Liver (tissue), 9 donors: Measurements from ENCODE around the gene EVA1C. TPM values are rescaled to one million over a fixed set of nuclear protein-coding genes. Genes with fewer than 3 reads are reported as not detected.

ENCODE experiments used
- DNase-seq: peaks from one replicate; pipeline ENCODE4 v3.0.0-alpha.2; 2017; ENCODE audit warnings: low spot score
- H3K27ac ChIP-seq, 2 donors: one replicate each; pipeline ENCODE4 v1.7.0; 2013; ENCODE audit warnings: inconsistent platforms in 2 of 2, low read length in 2 of 2, control low read depth in 1 of 2, low read depth in 1 of 2, mild to moderate bottlenecking in 1 of 2
- H3K27me3 ChIP-seq, 4 donors: one replicate each; pipeline versions ENCODE4 v1.6.1 to v1.7.0; 2013; ENCODE audit warnings: low read length in 3 of 4, inconsistent platforms in 1 of 4, mild to moderate bottlenecking in 1 of 4, moderate library complexity in 1 of 4; ENCODE audit not compliant: control insufficient read depth in 4 of 4, insufficient read depth in 4 of 4
- H3K36me3 ChIP-seq, 4 donors: one replicate each; pipeline versions ENCODE4 v1.6.1 to v1.7.0; 2013; ENCODE audit warnings: low read length in 3 of 4, mild to moderate bottlenecking in 3 of 4, low read depth in 1 of 4, moderate library complexity in 1 of 4; ENCODE audit not compliant: control insufficient read depth in 4 of 4, insufficient read depth in 3 of 4
- H3K4me1 ChIP-seq, 4 donors: one replicate each; pipeline versions ENCODE4 v1.6.1 to v1.7.0; 2013; ENCODE audit warnings: low read length in 3 of 4, mild to moderate bottlenecking in 3 of 4, moderate library complexity in 1 of 4; ENCODE audit not compliant: control insufficient read depth in 4 of 4, insufficient read depth in 4 of 4
- H3K4me3 ChIP-seq, 3 donors: one replicate each; pipeline versions ENCODE4 v1.6.1 to v1.7.0; 2013; ENCODE audit warnings: low read length in 3 of 3, control low read depth in 1 of 3, low read depth in 1 of 3, mild to moderate bottlenecking in 1 of 3
- H3K9ac ChIP-seq, 2 donors: one replicate each; pipeline ENCODE4 v1.7.0; 2013; ENCODE audit warnings: low read length in 2 of 2, mild to moderate bottlenecking in 2 of 2, moderate library complexity in 2 of 2, control low read depth in 1 of 2, low read depth in 1 of 2
- H3K9me3 ChIP-seq, 4 donors: one replicate each; pipeline versions ENCODE4 v1.6.1 to v1.7.0; 2013; ENCODE audit warnings: low read length in 3 of 4; ENCODE audit not compliant: control insufficient read depth in 4 of 4
- EGR1 ChIP-seq, 2 donors: IDR thresholded peaks; 2 replicates each; pipeline ENCODE4 v1.6.1; 2016 to 2018; ENCODE audit warnings: antibody characterized with exemption in 2 of 2, low read depth in 2 of 2
- FOXA1 ChIP-seq: IDR thresholded peaks from 2 replicates; pipeline ENCODE4 v1.6.1; 2016; ENCODE audit warnings: antibody characterized with exemption
- FOXA2 ChIP-seq: IDR thresholded peaks from 2 replicates; pipeline ENCODE4 v1.6.1; 2016; ENCODE audit warnings: antibody characterized with exemption
- GABPA ChIP-seq, 2 donors: IDR thresholded peaks in 1 of 2; conservative IDR thresholded peaks in 1 of 2; 2 replicates each; pipeline ENCODE4 v1.6.1; 2016; ENCODE audit warnings: antibody characterized with exemption in 2 of 2, mild to moderate bottlenecking in 1 of 2, moderate library complexity in 1 of 2
- HNF4A ChIP-seq, 2 donors: conservative IDR thresholded peaks; 2 replicates each; pipeline ENCODE4 v1.6.1; 2016; ENCODE audit warnings: antibody characterized with exemption in 2 of 2, mild to moderate bottlenecking in 2 of 2
- HNF4G ChIP-seq: IDR thresholded peaks from 2 replicates; pipeline ENCODE4 v1.6.1; 2016; ENCODE audit warnings: antibody characterized with exemption
- MAX ChIP-seq: IDR thresholded peaks from 2 replicates; pipeline ENCODE4 v1.6.1; 2016; ENCODE audit warnings: antibody characterized with exemption
- NR2F2 ChIP-seq: IDR thresholded peaks from 2 replicates; pipeline ENCODE4 v1.6.1; 2016; ENCODE audit warnings: antibody characterized with exemption
- RAD21 ChIP-seq, 2 donors: IDR thresholded peaks; 2 replicates each; pipeline ENCODE4 v1.6.1; 2016; ENCODE audit warnings: antibody characterized with exemption in 2 of 2, mild to moderate bottlenecking in 2 of 2
- REST ChIP-seq: IDR thresholded peaks from 2 replicates; pipeline ENCODE4 v1.6.1; 2016; ENCODE audit warnings: antibody characterized with exemption, mild to moderate bottlenecking
- RXRA ChIP-seq, 2 donors: IDR thresholded peaks; 2 replicates each; pipeline ENCODE4 v1.6.1; 2017 to 2018; ENCODE audit warnings: antibody characterized with exemption in 2 of 2, mild to moderate bottlenecking in 1 of 2
- SP1 ChIP-seq: IDR thresholded peaks from 2 replicates; pipeline ENCODE4 v1.6.1; 2018; ENCODE audit warnings: antibody characterized with exemption, mild to moderate bottlenecking
- TAF1 ChIP-seq: conservative IDR thresholded peaks from 2 replicates; pipeline ENCODE4 v1.6.1; 2016; ENCODE audit warnings: antibody characterized with exemption, mild to moderate bottlenecking
- YY1 ChIP-seq: IDR thresholded peaks from 2 replicates; pipeline ENCODE4 v1.6.1; 2016; ENCODE audit warnings: antibody characterized with exemption, mild to moderate bottlenecking
- ZBTB33 ChIP-seq: IDR thresholded peaks from 2 replicates; pipeline ENCODE4 v1.6.1; 2016; ENCODE audit warnings: antibody characterized with exemption
- WGBS: extraction: QIAGEN DNeasy Blood & Tissue Kit; methylation state at CpG from one replicate; pipeline ENCODE4 v1.1.7; 2013; 5-methylcytosine and 5-hydroxymethylcytosine counted together
- polyA plus RNA-seq, 2 donors: library from polyadenylated mRNA; stranded (reverse) in 1 of 2; unstranded in 1 of 2; fragments of 200-250 nt in 1 of 2; fragments of >200 nt in 1 of 2; fragmentation: Nextera tagmentation in 1 of 2; extraction: Ambion mirVana in 1 of 2; gene quantifications; one replicate each; pipeline versions ENCODE4 v1.2.1 to v1.2.3, GENCODE V29; 2013 to 2015
- total RNA-seq, 2 donors: library from RNA; depleted of rRNA; stranded (reverse); fragments of >200 nt; gene quantifications; one replicate each; pipeline ENCODE4 v1.2.3, GENCODE V29; 2014
- donor health status: healthy.
- donor health status: healthy.
- donor health status: healthy.
- donor health status: healthy.
- donor health status: healthy.

Gene EVA1C
- total and polyA plus RNA-seq, 4 donors = 0.47 to 3.3 (median 2.4) TPM

GRCh38 chr21:32484706-32485380 is 72.3 kb downstream of the EVA1C start (continued):
- TF ChIP-seq REST (no peak), NR2F2 (no peak), SP1 (no peak), EGR1 (IDR thresholded peaks at IDR 0.05; ENCODE audit: low read depth in 2 of 2) (no peak), TAF1 (no peak), HNF4G (no peak), ZBTB33 (no peak), HNF4A (conservative IDR thresholded peaks at IDR 0.05) (no peak), FOXA1 (no peak)

GRCh38 chr21:32492376-32492775 is 79.9 kb downstream of the EVA1C start:
- no peak for DNase-seq
- TF ChIP-seq RAD21 (IDR thresholded peaks at IDR 0.05) = no peak
- TF ChIP-seq MAX = no peak
- no peak for TF ChIP-seq HNF4G
- no peak for TF ChIP-seq RXRA (IDR thresholded peaks at IDR 0.05)
- no peak for TF ChIP-seq NR2F2
- TF ChIP-seq GABPA (IDR thresholded peaks at IDR 0.05 in 1 of 2, conservative IDR thresholded peaks at IDR 0.05 in 1 of 2) = no peak
- no peak for TF ChIP-seq FOXA1
- no peak for TF ChIP-seq SP1
- Histone ChIP-seq H3K27me3 (no peaks in the 10 kb centered on the region), H3K27ac (no peak overlapping the region), H3K36me3 (no peaks in the 10 kb centered on the region), H3K4me3 (no peak overlapping the region), H3K4me1 (no peaks in the 10 kb centered on the region), H3K9ac (no peak overlapping the region), H3K9me3 (no peaks in the 10 kb centered on the region)
- 89% methylated on average over 3 of the region's 3 CpGs for WGBS

- Histone ChIP-seq H3K4me3 (no peak overlapping the region), H3K9me3 (no peaks in the 10 kb centered on the region), H3K36me3 (no peaks in the 10 kb centered on the region), H3K9ac (no peak overlapping the region), H3K27ac (no peak overlapping the region), H3K27me3 (no peaks in the 10 kb centered on the region), H3K4me1 (no peaks in the 10 kb centered on the region)
- DNase-seq = no peak
- 81% methylated on average over 10 of the region's 10 CpGs for WGBS
- TF ChIP-seq FOXA1 (no peak), ZBTB33 (no peak), RXRA (IDR thresholded peaks at IDR 0.05) (no peak), EGR1 (IDR thresholded peaks at IDR 0.05; ENCODE audit: low read depth in 2 of 2) (no peak), FOXA2 (no peak), MAX (no peak), HNF4G (no peak), TAF1 (no peak), SP1 (no peak), YY1 (no peak), REST (no peak), NR2F2 (no peak), RAD21 (IDR thresholded peaks at IDR 0.05) (no peak)
Observed at GRCh38 chr21:32494934-32495709, 82.6 kb downstream of the EVA1C start.
